GM12874 (cell line): Measurements from ENCODE around the gene TK2.

Experiments used
- TF ChIP-seq, protein P1 (sequence below): IDR thresholded peaks from 2 replicates; pipeline ENCODE4 v1.5.1; 2011; ENCODE audit warnings: low read depth, mild to moderate bottlenecking, control low read depth, low read length, moderate library complexity; ENCODE audit not compliant: insufficient read depth

The TK2 gene

DNA sequence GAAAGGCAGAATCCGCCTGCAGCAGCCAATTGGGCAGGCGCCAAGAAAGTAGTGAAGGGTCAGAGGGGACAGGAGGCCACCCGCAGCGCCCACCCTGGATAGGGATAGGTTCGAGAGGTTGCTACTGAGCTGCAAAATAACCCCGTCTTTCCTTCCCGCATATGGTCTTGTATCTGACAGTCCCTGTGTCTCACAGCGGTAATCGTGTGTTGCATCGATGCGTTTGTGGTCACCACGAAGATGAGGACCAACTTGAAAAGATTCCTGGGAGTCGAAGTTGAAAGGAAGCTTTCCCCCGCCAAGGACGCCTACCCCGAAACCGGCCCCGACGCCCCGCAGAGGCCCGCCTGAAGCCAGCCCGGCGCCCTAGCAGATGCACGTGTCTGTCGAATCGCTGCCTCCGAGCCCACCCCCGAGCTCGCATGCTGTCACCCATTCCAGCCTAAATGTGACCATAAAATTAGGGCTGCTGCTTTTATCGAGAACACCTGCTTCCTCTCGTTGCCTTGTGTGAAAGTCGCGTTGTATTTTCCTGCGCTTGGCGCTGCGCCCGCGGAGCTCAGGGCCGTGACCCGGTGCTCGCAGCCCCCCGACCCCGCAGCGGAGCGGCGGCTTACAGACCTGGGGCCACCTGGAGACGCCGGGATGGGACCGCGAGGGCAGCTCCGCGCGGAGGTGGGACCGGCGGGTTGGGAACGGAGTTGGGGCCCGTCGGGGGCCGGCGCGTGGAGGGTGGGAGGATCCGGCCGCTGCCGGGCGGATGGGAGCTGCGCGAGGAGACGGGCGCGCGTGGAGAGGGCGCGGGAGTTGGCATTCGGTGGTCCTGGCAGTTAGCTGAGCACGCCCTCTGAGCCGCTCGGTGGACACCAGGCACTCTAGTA, 29.0 kb upstream of the TK2 start, which contains the start of gene CMTM2:
Gene CMTM2, plus strand, starts transcription at position 813 of the 881 bp plus-strand sequence. CDS start 145 bp downstream, outside the sequence.
- TF ChIP-seq, protein P1, sequence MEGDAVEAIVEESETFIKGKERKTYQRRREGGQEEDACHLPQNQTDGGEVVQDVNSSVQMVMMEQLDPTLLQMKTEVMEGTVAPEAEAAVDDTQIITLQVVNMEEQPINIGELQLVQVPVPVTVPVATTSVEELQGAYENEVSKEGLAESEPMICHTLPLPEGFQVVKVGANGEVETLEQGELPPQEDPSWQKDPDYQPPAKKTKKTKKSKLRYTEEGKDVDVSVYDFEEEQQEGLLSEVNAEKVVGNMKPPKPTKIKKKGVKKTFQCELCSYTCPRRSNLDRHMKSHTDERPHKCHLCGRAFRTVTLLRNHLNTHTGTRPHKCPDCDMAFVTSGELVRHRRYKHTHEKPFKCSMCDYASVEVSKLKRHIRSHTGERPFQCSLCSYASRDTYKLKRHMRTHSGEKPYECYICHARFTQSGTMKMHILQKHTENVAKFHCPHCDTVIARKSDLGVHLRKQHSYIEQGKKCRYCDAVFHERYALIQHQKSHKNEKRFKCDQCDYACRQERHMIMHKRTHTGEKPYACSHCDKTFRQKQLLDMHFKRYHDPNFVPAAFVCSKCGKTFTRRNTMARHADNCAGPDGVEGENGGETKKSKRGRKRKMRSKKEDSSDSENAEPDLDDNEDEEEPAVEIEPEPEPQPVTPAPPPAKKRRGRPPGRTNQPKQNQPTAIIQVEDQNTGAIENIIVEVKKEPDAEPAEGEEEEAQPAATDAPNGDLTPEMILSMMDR: no peak

DNA sequence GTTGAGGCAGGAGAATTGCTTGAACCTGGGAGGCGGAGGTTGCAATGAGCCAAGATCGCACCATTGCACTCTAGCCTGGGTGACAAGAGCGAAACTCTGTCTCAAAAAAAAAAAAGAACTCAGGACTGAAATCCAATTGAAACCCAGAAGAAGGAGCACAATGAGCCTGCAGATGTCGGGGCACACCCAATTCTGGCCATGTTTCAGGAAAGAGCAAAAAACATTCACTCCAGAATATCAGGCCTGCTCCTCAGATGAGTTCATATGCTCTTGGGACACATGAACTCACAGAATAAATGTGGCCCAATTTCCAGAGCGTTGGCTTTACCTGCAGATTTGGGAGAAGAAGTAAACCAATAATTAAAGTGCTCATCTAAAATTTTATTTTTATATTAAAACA, 26.4 kb upstream of the TK2 start:
- TF ChIP-seq, protein P1: no peak

DNA sequence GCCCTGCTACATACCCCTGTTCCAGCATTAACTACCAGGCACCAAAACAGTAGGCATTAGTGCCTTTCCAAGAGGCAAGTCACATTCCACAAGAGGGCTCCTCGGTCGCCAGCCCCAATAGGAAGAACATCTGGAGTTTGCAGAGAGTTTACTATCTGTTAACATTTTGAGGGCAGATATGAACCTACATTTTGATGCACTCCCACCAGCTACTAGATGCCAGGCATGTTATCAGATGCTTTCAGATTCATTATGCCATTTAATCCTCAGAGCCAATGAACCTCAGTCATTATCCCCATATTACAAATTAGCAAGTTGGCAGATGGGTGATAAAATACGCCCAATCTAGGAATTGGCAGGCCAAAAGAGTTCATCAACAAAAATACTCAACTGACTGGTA, 25.1 kb upstream of the TK2 start:
- TF ChIP-seq, protein P1: no peak

DNA sequence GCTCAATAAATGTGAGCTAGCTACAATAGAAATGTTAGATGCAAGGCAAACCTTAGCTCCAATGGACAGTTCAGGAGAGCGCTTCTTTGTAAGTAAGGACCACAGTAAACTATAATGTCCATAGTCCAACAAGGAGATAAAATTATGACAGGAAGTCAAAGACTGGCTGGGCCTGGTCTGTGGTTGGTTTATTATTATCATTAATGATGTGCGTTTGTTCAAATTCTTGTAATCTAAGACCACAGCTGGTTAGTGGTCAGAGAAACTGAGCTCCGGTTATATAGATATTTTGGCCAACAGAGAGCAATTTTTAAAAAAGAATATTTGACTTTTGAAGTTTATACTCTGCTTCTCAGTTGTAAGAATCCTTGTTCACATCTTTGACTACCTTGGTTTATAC, 24.6 kb upstream of the TK2 start:
- TF ChIP-seq, protein P1: no peak

DNA sequence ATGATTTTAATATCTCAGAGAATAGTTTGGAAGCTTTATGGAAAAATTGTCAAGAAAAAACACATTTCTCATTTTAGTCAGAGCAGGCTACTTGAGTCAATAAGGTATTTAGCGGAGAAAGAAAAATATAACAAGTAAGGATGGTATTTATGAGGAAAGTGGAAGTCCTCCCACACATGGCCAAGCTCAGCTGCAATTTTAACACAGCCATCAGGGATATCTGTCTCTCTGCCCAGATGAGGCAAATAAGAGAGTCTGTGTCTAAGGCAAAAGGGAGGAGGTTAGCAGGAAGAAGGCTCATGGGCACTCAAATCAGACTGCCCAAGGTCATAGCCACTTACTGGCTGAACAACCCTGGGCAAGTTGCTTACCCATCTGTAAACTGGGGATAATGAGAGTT, 24.2 kb upstream of the TK2 start:
- TF ChIP-seq, protein P1: no peak

DNA sequence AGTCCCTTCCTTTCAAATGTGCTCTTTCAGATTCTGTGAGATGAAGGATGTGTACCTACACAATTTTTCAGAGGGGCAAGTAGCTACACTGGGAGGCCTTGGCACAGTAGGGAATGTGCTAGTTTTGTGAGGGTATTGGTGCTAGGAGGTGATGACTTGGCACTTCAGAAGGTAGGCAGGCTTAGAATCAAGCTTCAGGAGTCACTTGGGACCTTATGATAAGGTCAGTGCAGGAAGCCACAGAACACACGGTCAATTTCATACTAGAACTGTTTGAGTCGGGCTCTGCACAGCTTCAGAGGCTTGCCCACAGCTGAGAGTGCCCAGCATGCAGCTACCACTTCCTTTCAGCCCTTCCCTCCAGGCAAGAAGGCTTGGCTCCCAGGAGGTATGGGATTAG, 22.4 kb upstream of the TK2 start:
- TF ChIP-seq, protein P1: no peak

DNA sequence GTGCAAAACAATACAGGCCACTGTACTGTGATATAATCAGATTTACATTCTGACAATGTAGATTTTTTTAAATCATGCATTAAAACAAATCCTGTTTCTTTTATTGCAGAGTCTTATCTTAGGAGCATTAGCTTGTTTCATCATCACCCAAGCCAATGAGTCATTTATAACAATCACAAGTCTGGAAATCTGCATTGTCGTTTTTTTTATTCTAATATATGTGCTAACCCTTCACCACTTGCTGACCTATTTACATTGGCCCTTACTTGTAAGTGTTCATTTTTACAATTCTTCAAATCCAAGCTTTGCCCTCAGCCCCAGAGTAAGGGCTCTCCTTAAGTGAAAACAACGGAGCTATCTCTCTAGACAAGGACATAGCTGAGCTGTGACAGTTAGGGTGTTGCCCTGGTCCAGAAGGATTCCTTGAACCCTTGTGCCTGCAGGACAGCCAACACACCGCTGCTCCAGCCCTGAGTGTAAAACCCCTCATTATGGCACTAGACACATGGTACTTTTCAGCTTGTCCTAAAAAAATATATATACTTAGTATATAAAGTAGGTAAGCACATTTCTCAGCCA, 20.0 kb upstream of the TK2 start:
- TF ChIP-seq, protein P1: no peak
